Chondrocyte (in vitro differentiated cells): ENCODE data around the gene PRPF38A. TPM values are rescaled to one million over a fixed set of nuclear protein-coding genes. Genes with fewer than 3 reads are reported as not detected.

ENCODE experiments used
- DNase-seq: peaks from one replicate; pipeline ENCODE4 v3.0.0; 2021; ENCODE audit warnings: mixed read lengths, low spot score
- H3K27ac Mint-ChIP-seq: one replicate; pipeline ENCODE4 v1.8.0; 2021; ENCODE audit warnings: mild to moderate bottlenecking, moderate library complexity, mixed read lengths; ENCODE audit not compliant: unreplicated experiment
- H3K27me3 Mint-ChIP-seq: 2 replicates; pipeline ENCODE4 v1.8.0; 2021; ENCODE audit warnings: low read depth, mixed read lengths
- H3K36me3 Mint-ChIP-seq: 2 replicates; pipeline ENCODE4 v1.8.0; 2021; ENCODE audit warnings: low read depth, mixed read lengths
- H3K4me1 Mint-ChIP-seq: 2 replicates; pipeline ENCODE4 v1.8.0; 2021; ENCODE audit warnings: low read depth, mild to moderate bottlenecking, mixed read lengths
- H3K4me3 Mint-ChIP-seq: one replicate; pipeline ENCODE4 v1.8.0; 2021; ENCODE audit warnings: mild to moderate bottlenecking, moderate library complexity, mixed read lengths; ENCODE audit not compliant: unreplicated experiment
- H3K9me3 Mint-ChIP-seq: 2 replicates; pipeline ENCODE4 v1.8.0; 2021; ENCODE audit warnings: low read depth, mixed read lengths
- long read RNA-seq: library from polyadenylated mRNA; stranded (forward); transcript quantifications from one replicate; pipeline ENCODE4 v2.0.0, GENCODE V29; 2021
- total RNA-seq: library from RNA; stranded (reverse); gene quantifications from 3 replicates; pipeline ENCODE4 v1.2.1, GENCODE V29; 2021
- TF ChIP-seq, protein P1 (sequence below): fragments of 200-600 bp; sonication (generic); IDR thresholded peaks from 2 replicates; pipeline ENCODE4 v1.5.0; 2021; ENCODE audit warnings: antibody characterized with exemption, mild to moderate bottlenecking, moderate library complexity

Gene PRPF38A, protein sequence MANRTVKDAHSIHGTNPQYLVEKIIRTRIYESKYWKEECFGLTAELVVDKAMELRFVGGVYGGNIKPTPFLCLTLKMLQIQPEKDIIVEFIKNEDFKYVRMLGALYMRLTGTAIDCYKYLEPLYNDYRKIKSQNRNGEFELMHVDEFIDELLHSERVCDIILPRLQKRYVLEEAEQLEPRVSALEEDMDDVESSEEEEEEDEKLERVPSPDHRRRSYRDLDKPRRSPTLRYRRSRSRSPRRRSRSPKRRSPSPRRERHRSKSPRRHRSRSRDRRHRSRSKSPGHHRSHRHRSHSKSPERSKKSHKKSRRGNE
- 26.1 to 32.8 TPM (median 26.4 TPM) in 3 replicates for total RNA-seq
- long read RNA-seq, full-length matches to known transcripts, result 22 of 27 reads
- long read RNA-seq, partial matches to known transcripts, result 1 of 27 reads
- long read RNA-seq, other reads (novel, unspliced or antisense), result 4 of 27 reads

DNA sequence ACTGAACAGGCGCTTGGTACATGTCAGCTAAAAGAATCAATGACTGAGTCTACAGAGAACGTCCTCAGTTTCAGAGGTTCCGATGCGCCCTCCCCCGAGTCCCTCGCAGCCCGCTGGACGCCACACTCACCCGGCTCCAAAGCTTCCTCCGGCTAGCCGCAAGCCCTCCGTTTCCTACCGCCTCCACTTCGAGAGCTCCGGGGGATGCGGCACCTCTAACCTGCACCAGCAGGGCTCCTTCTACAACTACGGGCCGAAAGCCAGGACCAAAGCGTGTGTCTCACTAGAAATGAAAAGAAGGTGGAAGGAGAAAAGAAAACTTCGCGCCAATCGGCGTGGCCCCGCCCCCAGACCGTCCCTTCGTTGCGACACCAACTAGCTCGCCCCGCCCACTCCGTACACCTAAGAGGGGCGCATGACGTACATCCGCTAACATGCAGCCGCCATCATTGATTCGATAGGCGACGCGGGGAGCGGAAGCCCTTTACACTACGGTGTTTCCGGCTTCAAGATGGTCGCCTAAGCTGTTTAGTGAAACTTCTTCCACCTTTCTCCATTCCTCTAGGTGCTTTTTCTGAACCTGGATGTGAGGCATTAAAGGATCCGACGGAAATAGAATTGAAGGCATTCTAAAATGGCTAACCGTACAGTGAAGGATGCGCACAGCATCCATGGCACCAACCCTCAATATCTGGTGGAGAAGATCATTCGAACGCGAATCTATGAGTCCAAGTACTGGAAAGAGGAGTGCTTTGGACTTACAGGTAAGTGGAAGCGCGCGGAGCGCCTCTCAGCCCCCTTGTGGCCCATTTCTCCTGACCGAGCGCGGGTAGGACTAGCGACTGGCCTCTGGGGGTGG, at the start of gene PRPF38A, which contains the start of gene ORC1:
TSS of gene PRPF38A (plus strand) at position 487 of the 859 bp plus-strand sequence. CDS start at position 635, 148 bp downstream.
TSS of gene ORC1 (minus strand) at position 308 of the 859 bp plus-strand sequence. CDS start 2,200 bp downstream, outside the sequence.
- H3K27me3 Mint-ChIP-seq, result no peaks in the 10 kb centered on the region
- TF ChIP-seq, protein P1, sequence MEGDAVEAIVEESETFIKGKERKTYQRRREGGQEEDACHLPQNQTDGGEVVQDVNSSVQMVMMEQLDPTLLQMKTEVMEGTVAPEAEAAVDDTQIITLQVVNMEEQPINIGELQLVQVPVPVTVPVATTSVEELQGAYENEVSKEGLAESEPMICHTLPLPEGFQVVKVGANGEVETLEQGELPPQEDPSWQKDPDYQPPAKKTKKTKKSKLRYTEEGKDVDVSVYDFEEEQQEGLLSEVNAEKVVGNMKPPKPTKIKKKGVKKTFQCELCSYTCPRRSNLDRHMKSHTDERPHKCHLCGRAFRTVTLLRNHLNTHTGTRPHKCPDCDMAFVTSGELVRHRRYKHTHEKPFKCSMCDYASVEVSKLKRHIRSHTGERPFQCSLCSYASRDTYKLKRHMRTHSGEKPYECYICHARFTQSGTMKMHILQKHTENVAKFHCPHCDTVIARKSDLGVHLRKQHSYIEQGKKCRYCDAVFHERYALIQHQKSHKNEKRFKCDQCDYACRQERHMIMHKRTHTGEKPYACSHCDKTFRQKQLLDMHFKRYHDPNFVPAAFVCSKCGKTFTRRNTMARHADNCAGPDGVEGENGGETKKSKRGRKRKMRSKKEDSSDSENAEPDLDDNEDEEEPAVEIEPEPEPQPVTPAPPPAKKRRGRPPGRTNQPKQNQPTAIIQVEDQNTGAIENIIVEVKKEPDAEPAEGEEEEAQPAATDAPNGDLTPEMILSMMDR, result peak; percentile 83
- H3K27ac Mint-ChIP-seq, result peak within 1 kb of the TSS; percentile 98
- no peaks in the 10 kb centered on the region for H3K9me3 Mint-ChIP-seq
- peak within 1 kb of the TSS; percentile 100 for H3K4me3 Mint-ChIP-seq
- DNase-seq, result peak; percentile 98
- H3K4me1 Mint-ChIP-seq, result peaks cover 27% of the 10 kb centered on the region
- peaks cover 11% of the 10 kb centered on the region for H3K36me3 Mint-ChIP-seq

DNA sequence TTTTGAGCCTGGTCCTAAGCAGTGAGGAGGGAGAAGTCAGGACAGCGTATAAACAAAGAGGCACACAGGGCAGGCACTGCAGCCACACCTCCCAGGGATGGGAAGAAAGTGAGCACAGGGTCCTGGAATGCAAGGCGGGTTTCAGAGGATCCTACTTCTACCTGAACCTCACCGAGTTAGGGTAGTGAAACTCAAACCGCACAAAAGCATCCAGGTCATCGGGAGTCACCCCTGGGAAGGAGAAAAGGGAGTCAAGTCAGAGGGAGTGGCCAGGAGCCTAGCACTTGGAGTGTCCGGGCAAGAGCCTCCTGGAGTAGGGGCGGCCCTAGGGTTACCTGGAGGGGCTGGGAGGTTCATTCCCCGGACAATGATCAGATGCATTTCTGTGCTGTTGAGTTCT, 49.0 kb upstream of the PRPF38A start:
- DNase-seq, result no peak
- H3K4me1 Mint-ChIP-seq, result peaks cover 3% of the 10 kb centered on the region
- peaks cover 53% of the 10 kb centered on the region for H3K36me3 Mint-ChIP-seq

DNA sequence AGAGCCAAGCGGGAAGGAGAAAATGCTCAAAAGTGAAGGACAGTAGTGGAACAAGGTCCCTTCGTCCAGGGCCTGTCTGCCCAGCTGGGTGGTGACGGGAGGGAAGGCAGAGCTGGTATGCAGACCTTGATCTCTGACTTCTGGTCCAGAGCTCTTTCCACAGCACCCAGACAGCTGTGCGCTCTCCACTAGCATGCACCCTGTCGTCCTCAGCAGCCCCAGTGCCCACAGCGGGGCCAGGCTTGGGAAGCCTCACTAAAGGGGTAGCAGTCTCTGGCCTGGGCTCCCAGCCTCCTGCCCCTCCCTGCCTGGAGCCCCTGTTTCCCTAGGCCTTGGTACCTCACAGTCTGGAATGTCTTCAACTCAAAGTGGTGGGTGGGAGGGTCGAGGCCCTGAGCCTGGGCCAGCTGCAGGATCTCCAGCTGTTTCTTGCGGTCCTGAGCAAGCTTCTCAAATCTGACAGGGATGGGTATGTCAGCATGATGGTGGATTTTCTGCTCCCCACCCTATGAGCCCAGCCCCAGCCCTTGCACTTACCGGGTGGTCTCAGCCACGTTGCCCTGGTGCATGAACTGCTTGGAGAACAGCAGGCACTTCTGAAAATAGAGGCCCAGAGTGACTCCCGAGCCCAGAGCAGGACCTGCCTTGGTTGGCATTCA, 48.4 kb upstream of the PRPF38A start:
- Mint-ChIP-seq H3K27me3 (no peaks in the 10 kb centered on the region), H3K4me1 (peaks cover 3% of the 10 kb centered on the region), H3K27ac (no peak overlapping the region), H3K36me3 (peaks cover 53% of the 10 kb centered on the region), H3K9me3 (no peaks in the 10 kb centered on the region), H3K4me3 (no peak overlapping the region)
- TF ChIP-seq, protein P1, result no peak
- DNase-seq, result no peak

More for the DNA sequence above, 49.0 kb upstream of the PRPF38A start:
- TF ChIP-seq, protein P1, result no peak
- Mint-ChIP-seq H3K27me3 (no peaks in the 10 kb centered on the region), H3K27ac (no peak overlapping the region), H3K9me3 (no peaks in the 10 kb centered on the region), H3K4me3 (no peak overlapping the region)

DNA sequence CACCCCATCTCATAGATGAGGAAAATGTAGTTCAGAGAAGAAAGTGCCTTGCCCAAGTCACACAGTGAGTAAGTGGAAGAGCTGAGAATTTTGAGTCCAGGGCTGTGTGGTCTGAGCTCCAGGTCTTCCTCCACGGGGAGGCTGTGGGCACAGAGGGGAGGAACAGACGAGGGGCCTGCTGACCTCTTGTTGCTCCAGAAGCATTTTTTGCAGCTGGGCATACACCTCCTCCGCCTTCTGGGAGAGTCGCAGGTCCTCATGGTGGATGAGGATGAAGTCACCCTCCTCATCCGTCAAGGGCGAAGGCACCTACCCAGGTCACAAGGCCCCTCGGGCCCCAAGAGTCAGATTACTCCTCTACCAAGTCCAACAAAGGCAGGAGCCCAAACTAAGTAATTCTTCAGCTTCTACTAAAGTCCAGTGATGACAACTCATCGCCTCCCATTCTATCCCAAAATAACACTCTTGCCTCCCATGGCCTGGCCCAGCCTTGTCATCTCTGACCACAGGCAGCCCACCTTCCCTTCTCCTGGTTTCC, 47.5 kb upstream of the PRPF38A start:
- Mint-ChIP-seq H3K4me1 (peaks cover 3% of the 10 kb centered on the region), H3K27ac (no peak overlapping the region), H3K27me3 (no peaks in the 10 kb centered on the region), H3K36me3 (peaks cover 62% of the 10 kb centered on the region), H3K4me3 (no peak overlapping the region), H3K9me3 (no peaks in the 10 kb centered on the region)
- TF ChIP-seq, protein P1, result no peak
- no peak for DNase-seq
